ENCODE results near the gene ATXN7. TPM values are rescaled to one million over a fixed set of nuclear protein-coding genes. Genes with fewer than 3 reads are reported as not detected.

Gene ATXN7
- polyA plus RNA-seq, 3 donors: 2.7 to 29.5 (median 3.2) TPM

- peaks cover 19% of the 10 kb centered on the region for H4K20me1 ChIP-seq (ENCODE audit: insufficient read depth, low read length)
- no peaks in the 10 kb centered on the region for H3K27me3 ChIP-seq (ENCODE audit: control insufficient read depth in 2 of 2, insufficient read depth in 2 of 2, low read length in 2 of 2)
- Mint-ChIP-seq H3K9me3 (peaks cover 0 to 2% (median 0%) of the 10 kb centered on the region in 7 donors), H3K27me3 (ENCODE audit: low read depth in 3 of 3) (peaks cover 0 to 2% (median 0%) of the 10 kb centered on the region in 3 donors), H3K36me3 (peaks cover 0 to 3% of the 10 kb centered on the region in 2 donors), H3K4me3 (no peak overlapping the region), H3K4me1 (peaks cover 4% of the 10 kb centered on the region), H3K27ac (no peak overlapping the region)
- H3K4me3 ChIP-seq (replicated peaks in 1 of 3; ENCODE audit: low read depth in 2 of 3, low read length in 3 of 3): no peak overlapping the region
- H3K4me2 ChIP-seq (replicated peaks; ENCODE audit: extremely low read depth, low read length, poor library complexity, severe bottlenecking): no peak overlapping the region
- peaks cover 0 to 5% of the 10 kb centered on the region in 2 donors for H3K4me1 ChIP-seq (ENCODE audit: control insufficient read depth in 1 of 2, insufficient read depth in 2 of 2, low read length in 2 of 2)
- H3K9ac ChIP-seq (ENCODE audit: insufficient read depth, low read length, poor library complexity, severe bottlenecking): no peak overlapping the region
- DNase-seq: no peak
- peaks cover 59% of the 10 kb centered on the region for H3K79me2 ChIP-seq (ENCODE audit: insufficient read depth, low read length)
- TF ChIP-seq, protein P1, sequence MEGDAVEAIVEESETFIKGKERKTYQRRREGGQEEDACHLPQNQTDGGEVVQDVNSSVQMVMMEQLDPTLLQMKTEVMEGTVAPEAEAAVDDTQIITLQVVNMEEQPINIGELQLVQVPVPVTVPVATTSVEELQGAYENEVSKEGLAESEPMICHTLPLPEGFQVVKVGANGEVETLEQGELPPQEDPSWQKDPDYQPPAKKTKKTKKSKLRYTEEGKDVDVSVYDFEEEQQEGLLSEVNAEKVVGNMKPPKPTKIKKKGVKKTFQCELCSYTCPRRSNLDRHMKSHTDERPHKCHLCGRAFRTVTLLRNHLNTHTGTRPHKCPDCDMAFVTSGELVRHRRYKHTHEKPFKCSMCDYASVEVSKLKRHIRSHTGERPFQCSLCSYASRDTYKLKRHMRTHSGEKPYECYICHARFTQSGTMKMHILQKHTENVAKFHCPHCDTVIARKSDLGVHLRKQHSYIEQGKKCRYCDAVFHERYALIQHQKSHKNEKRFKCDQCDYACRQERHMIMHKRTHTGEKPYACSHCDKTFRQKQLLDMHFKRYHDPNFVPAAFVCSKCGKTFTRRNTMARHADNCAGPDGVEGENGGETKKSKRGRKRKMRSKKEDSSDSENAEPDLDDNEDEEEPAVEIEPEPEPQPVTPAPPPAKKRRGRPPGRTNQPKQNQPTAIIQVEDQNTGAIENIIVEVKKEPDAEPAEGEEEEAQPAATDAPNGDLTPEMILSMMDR (IDR thresholded peaks at IDR 0.05): no peak
- intact Hi-C loops (cut with micrococcal nuclease): no loop called here
- H2AFZ ChIP-seq (ENCODE audit: insufficient read depth, low read depth, low read length, poor library complexity, severe bottlenecking): no peak overlapping the region
- H3K27ac ChIP-seq (ENCODE audit: low read depth in 1 of 2, low read length in 2 of 2): no peak overlapping the region
- no peaks in the 10 kb centered on the region for H3K36me3 ChIP-seq (replicated peaks in 1 of 2; ENCODE audit: control insufficient read depth in 1 of 2, insufficient read depth in 2 of 2, low read length in 2 of 2)
- WGBS (ENCODE audit: insufficient coverage): no CpG with 5 or more reads among the region's 4 CpGs
- H3K9me3 ChIP-seq (replicated peaks in 1 of 2; ENCODE audit: control insufficient read depth in 1 of 2, insufficient read depth in 1 of 2, low read length in 2 of 2): no peaks in the 10 kb centered on the region
These were observed 10.6 kb upstream of the ATXN7 start for GRCh38 chr3:63853106-63853505.

GRCh38 chr3:63855333-63855940, 8.2 kb upstream of the ATXN7 start:
- no CpG with 5 or more reads among the region's 1 CpG for WGBS (ENCODE audit: insufficient coverage)
- Histone ChIP-seq H3K79me2 (ENCODE audit: insufficient read depth, low read length) (peaks cover 78% of the 10 kb centered on the region), H3K27me3 (ENCODE audit: control insufficient read depth in 2 of 2, insufficient read depth in 2 of 2, low read length in 2 of 2) (no peaks in the 10 kb centered on the region), H3K4me2 (replicated peaks; ENCODE audit: extremely low read depth, low read length, poor library complexity, severe bottlenecking) (no peak overlapping the region), H3K27ac (ENCODE audit: low read depth in 1 of 2, low read length in 2 of 2) (peak overlapping the region in 1 of 2 donors; percentile 63), H2AFZ (ENCODE audit: insufficient read depth, low read depth, low read length, poor library complexity, severe bottlenecking) (no peak overlapping the region), H4K20me1 (ENCODE audit: insufficient read depth, low read length) (peaks cover 13% of the 10 kb centered on the region), H3K36me3 (replicated peaks in 1 of 2; ENCODE audit: control insufficient read depth in 1 of 2, insufficient read depth in 2 of 2, low read length in 2 of 2) (no peaks in the 10 kb centered on the region), H3K9me3 (replicated peaks in 1 of 2; ENCODE audit: control insufficient read depth in 1 of 2, insufficient read depth in 1 of 2, low read length in 2 of 2) (no peaks in the 10 kb centered on the region), H3K9ac (ENCODE audit: insufficient read depth, low read length, poor library complexity, severe bottlenecking) (no peak overlapping the region), H3K4me3 (replicated peaks in 1 of 3; ENCODE audit: low read depth in 2 of 3, low read length in 3 of 3) (no peak overlapping the region), H3K4me1 (ENCODE audit: control insufficient read depth in 1 of 2, insufficient read depth in 2 of 2, low read length in 2 of 2) (peaks cover 0 to 5% of the 10 kb centered on the region in 2 donors)
- peak overlapping the region in 1 of 7 donors; percentile 26 for H3K27ac Mint-ChIP-seq
- H3K36me3 Mint-ChIP-seq: peaks cover 0 to 7% of the 10 kb centered on the region in 2 donors
- intact Hi-C loops (cut with micrococcal nuclease): no loop called here
- peaks cover 0 to 2% (median 0%) of the 10 kb centered on the region in 7 donors for H3K9me3 Mint-ChIP-seq
- TF ChIP-seq, protein P1 (IDR thresholded peaks at IDR 0.05): no peak
- no peak for DNase-seq
- peaks cover 7% of the 10 kb centered on the region for H3K4me1 Mint-ChIP-seq
- H3K4me3 Mint-ChIP-seq: no peak overlapping the region
- peaks cover 0 to 2% (median 0%) of the 10 kb centered on the region in 3 donors for H3K27me3 Mint-ChIP-seq (ENCODE audit: low read depth in 3 of 3)
